ENCODE data around the gene GPN2.
"Not testable (repeated sequence)": the region's sequence is repeated elsewhere in the genome, so short reads cannot be mapped to it uniquely, and the experiment has no call there.

The GPN2 gene

GRCh38 chr1:26851106-26851684, 38.9 kb downstream of the GPN2 start:
- Mint-ChIP-seq H3K4me3 (no peak overlapping the region), H3K4me1 (peaks cover 12% of the 10 kb centered on the region), H3K27ac (ENCODE audit: low read depth) (no peak overlapping the region), H3K9me3 (no peaks in the 10 kb centered on the region), H3K36me3 (ENCODE audit: insufficient read depth) (peaks cover 61% of the 10 kb centered on the region), H3K27me3 (no peaks in the 10 kb centered on the region)
- no peak for ATAC-seq (replicated peaks; ENCODE audit: extremely low read depth, poor library complexity, severe bottlenecking)
- DNase-seq (ENCODE audit: low spot score in 2 of 2) = no peak

GRCh38 chr1:26848941-26849774, 40.9 kb downstream of the GPN2 start:
- H3K4me1 Mint-ChIP-seq = peaks cover 12% of the 10 kb centered on the region
- DNase-seq (ENCODE audit: low spot score in 2 of 2) = no peak
- H3K27ac Mint-ChIP-seq (ENCODE audit: low read depth) = no peak overlapping the region
- no peak for ATAC-seq (replicated peaks; ENCODE audit: extremely low read depth, poor library complexity, severe bottlenecking)
- no peaks in the 10 kb centered on the region for H3K27me3 Mint-ChIP-seq
- peaks cover 57% of the 10 kb centered on the region for H3K36me3 Mint-ChIP-seq (ENCODE audit: insufficient read depth)
- H3K9me3 Mint-ChIP-seq = no peaks in the 10 kb centered on the region
- no peak overlapping the region for H3K4me3 Mint-ChIP-seq

- H3K36me3 Mint-ChIP-seq (ENCODE audit: insufficient read depth) = peaks cover 58% of the 10 kb centered on the region
- no peak overlapping the region for H3K4me3 Mint-ChIP-seq
- no peaks in the 10 kb centered on the region for H3K27me3 Mint-ChIP-seq
- DNase-seq (ENCODE audit: low spot score in 2 of 2) (no peak), ATAC-seq (replicated peaks; ENCODE audit: extremely low read depth, poor library complexity, severe bottlenecking) (no peak)
- peaks cover 12% of the 10 kb centered on the region for H3K4me1 Mint-ChIP-seq
- H3K9me3 Mint-ChIP-seq = no peaks in the 10 kb centered on the region
- no peak overlapping the region for H3K27ac Mint-ChIP-seq (ENCODE audit: low read depth)
These were observed 41.6 kb downstream of the GPN2 start for GRCh38 chr1:26848499-26848898.

DNA sequence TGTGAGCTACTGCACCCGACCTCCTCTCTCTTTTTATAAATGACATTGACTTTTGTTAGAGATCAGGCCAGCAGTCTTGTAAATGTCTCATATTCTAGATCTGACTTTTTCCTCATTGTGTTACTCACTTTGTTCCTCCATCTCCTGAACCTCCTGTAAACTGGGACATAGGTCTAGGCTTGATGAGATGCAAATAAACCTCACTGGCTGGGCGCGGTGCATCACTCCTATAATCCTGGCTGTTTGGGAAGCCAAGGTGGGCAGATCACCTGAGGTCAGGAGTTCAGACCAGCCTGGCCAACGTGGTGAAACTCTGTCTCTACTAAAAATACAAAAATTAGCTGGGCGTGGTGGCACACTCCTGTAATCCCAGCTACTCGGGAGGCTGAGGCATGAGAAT, 42.3 kb downstream of the GPN2 start:
- H3K4me3 Mint-ChIP-seq = not testable (repeated sequence)
- Mint-ChIP-seq H3K27ac (ENCODE audit: low read depth) (peak overlapping the region; percentile 87), H3K4me1 (peaks cover 12% of the 10 kb centered on the region)

GRCh38 chr1:26844424-26845196, 45.5 kb downstream of the GPN2 start:
- no peak for ATAC-seq (replicated peaks; ENCODE audit: extremely low read depth, poor library complexity, severe bottlenecking)
- DNase-seq (ENCODE audit: low spot score in 2 of 2) = no peak
- H3K4me1 Mint-ChIP-seq = peaks cover 6% of the 10 kb centered on the region
- H3K27ac Mint-ChIP-seq (ENCODE audit: low read depth) = no peak overlapping the region
- H3K27me3 Mint-ChIP-seq = no peaks in the 10 kb centered on the region
- H3K36me3 Mint-ChIP-seq (ENCODE audit: insufficient read depth) = peaks cover 51% of the 10 kb centered on the region
- H3K4me3 Mint-ChIP-seq = no peak overlapping the region
- no peaks in the 10 kb centered on the region for H3K9me3 Mint-ChIP-seq

More for the DNA sequence above, 42.3 kb downstream of the GPN2 start:
- peaks cover 60% of the 10 kb centered on the region for H3K36me3 Mint-ChIP-seq (ENCODE audit: insufficient read depth)
- DNase-seq (ENCODE audit: low spot score in 2 of 2); H3K9me3 Mint-ChIP-seq; H3K27me3 Mint-ChIP-seq; ATAC-seq (replicated peaks; ENCODE audit: extremely low read depth, poor library complexity, severe bottlenecking): not testable (repeated sequence)

DNA sequence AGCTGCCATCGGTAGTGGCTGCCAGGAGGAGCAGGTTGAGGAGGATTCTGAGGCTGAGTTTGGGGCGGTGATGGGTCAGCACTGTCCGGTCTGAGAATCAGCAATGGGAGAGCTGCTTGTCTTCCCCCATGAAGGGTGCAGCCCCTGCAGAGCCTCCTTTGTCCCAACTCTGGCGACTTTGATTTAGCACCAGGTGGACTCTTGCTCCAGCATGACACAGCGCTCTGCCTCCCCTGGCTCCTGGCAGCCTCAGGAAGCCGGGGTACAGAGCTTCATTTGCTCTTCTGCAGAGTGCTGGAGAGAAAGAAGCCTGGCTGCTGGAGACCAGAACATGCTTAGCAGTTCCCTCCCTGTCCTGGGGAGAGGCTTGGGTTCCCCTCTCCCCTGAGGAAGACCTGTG, 50.3 kb downstream of the GPN2 start:
- Mint-ChIP-seq H3K4me1 (peaks cover 23% of the 10 kb centered on the region), H3K27me3 (no peaks in the 10 kb centered on the region), H3K36me3 (ENCODE audit: insufficient read depth) (peaks cover 49% of the 10 kb centered on the region), H3K9me3 (no peaks in the 10 kb centered on the region), H3K27ac (ENCODE audit: low read depth) (peak overlapping the region; percentile 88), H3K4me3 (no peak overlapping the region)
- no peak for ATAC-seq (replicated peaks; ENCODE audit: extremely low read depth, poor library complexity, severe bottlenecking)
- DNase-seq (ENCODE audit: low spot score in 2 of 2) = no peak

DNA sequence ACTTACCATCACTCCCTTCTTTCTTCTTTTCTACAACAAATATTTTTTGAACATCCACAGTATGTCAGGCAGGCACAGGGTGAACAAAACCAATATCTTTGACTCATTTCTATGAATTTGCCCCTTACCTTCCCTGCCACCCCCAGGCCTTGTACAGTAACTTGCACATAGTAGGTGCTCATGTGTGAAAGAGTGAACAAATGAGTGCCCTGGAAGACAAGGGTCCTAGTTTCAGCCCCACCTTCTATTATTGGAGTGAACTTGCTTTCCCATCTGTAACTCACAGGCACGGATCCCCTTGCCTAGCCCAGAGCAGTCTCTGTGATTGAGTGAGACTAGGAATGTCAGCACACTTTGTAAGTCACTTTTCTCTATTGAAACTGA, 50.8 kb downstream of the GPN2 start:
- Mint-ChIP-seq H3K9me3 (no peaks in the 10 kb centered on the region), H3K4me1 (peaks cover 28% of the 10 kb centered on the region), H3K27me3 (no peaks in the 10 kb centered on the region), H3K4me3 (peak overlapping the region; percentile 18), H3K27ac (ENCODE audit: low read depth) (peak overlapping the region; percentile 88), H3K36me3 (ENCODE audit: insufficient read depth) (peaks cover 51% of the 10 kb centered on the region)
- ATAC-seq (replicated peaks; ENCODE audit: extremely low read depth, poor library complexity, severe bottlenecking) (no peak), DNase-seq (ENCODE audit: low spot score in 2 of 2) (no peak)

- Mint-ChIP-seq H3K27me3 (no peaks in the 10 kb centered on the region), H3K36me3 (ENCODE audit: insufficient read depth) (peaks cover 54% of the 10 kb centered on the region), H3K9me3 (no peaks in the 10 kb centered on the region), H3K4me1 (peaks cover 34% of the 10 kb centered on the region), H3K4me3 (peak overlapping the region; percentile 18), H3K27ac (ENCODE audit: low read depth) (peak overlapping the region; percentile 88)
- DNase-seq (ENCODE audit: low spot score in 2 of 2) (peak; percentile 24 to 42), ATAC-seq (replicated peaks; ENCODE audit: extremely low read depth, poor library complexity, severe bottlenecking) (peak; percentile 94)
These were observed 51.4 kb downstream of the GPN2 start for GRCh38 chr1:26838474-26839338.

GRCh38 chr1:26837665-26838064, 52.4 kb downstream of the GPN2 start:
- peaks cover 44% of the 10 kb centered on the region for H3K4me1 Mint-ChIP-seq
- not testable (repeated sequence) for H3K9me3 Mint-ChIP-seq; DNase-seq (ENCODE audit: low spot score in 2 of 2); ATAC-seq (replicated peaks; ENCODE audit: extremely low read depth, poor library complexity, severe bottlenecking); H3K27me3 Mint-ChIP-seq; H3K4me3 Mint-ChIP-seq
- peak overlapping the region; percentile 88 for H3K27ac Mint-ChIP-seq (ENCODE audit: low read depth)
- H3K36me3 Mint-ChIP-seq (ENCODE audit: insufficient read depth) = peaks cover 52% of the 10 kb centered on the region

GRCh38 chr1:26833432-26834405, 56.4 kb downstream of the GPN2 start:
- Mint-ChIP-seq H3K27me3 (no peaks in the 10 kb centered on the region), H3K36me3 (ENCODE audit: insufficient read depth) (peaks cover 38% of the 10 kb centered on the region), H3K9me3 (no peaks in the 10 kb centered on the region), H3K4me3 (peak overlapping the region; percentile 60), H3K27ac (ENCODE audit: low read depth) (peak overlapping the region; percentile 100), H3K4me1 (peaks cover 70% of the 10 kb centered on the region)
- DNase-seq (ENCODE audit: low spot score in 2 of 2) (peak; percentile 73 to 90), ATAC-seq (replicated peaks; ENCODE audit: extremely low read depth, poor library complexity, severe bottlenecking) (peak; percentile 97)

DNA sequence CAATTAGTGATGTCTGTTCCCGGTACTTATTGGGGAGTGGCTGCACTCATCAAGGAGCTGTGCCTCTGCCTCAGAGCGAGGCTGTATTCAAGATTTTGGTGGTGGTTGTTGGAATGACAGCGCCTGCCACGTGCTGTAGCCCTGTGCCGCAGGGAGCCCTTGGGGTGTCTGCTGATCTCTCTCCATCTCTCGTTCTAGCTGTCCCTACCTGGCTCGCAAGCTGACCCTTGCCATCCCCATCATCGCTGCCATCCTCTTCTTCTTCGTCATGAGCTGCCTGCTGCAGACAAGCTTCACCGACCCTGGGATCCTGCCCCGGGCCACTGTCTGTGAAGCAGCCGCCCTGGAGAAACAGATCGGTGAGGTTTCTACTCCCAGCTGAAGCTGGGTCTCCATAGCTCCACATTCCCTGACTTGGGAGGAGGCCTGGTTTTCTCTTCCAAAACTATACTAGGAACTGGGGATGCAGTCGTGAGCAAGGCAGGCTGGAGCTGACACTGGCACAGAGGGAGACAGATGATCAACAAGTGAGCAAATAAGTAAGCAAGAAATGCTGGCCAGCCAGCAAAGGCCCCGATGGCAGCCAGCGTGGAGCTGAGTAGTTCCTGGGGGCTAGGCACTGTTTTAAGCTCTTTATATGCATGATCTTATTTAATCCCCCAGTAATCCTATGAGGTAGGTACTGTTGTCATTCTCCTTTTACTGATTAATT, 57.7 kb downstream of the GPN2 start:
- DNase-seq (ENCODE audit: low spot score in 2 of 2) (no peak), ATAC-seq (replicated peaks; ENCODE audit: extremely low read depth, poor library complexity, severe bottlenecking) (no peak)
- Mint-ChIP-seq H3K9me3 (no peaks in the 10 kb centered on the region), H3K4me3 (peak overlapping the region; percentile 60), H3K27me3 (no peaks in the 10 kb centered on the region), H3K36me3 (ENCODE audit: insufficient read depth) (peaks cover 34% of the 10 kb centered on the region), H3K4me1 (peaks cover 73% of the 10 kb centered on the region), H3K27ac (ENCODE audit: low read depth) (peak overlapping the region; percentile 100)

Measured in central memory CD8-positive, alpha-beta T cell (primary cell).